SJSA1 (cell line): ENCODE measurements around the gene TWSG1. TPM values are rescaled to one million over a fixed set of nuclear protein-coding genes. Genes with fewer than 3 reads are reported as not detected.

Experiments used
- DNase-seq, 2 experiments: peaks; one replicate each; pipeline ENCODE4 v3.0.0-alpha.2; 2015 to 2020; ENCODE audit warnings: low spot score in 2 of 2, low read depth in 1 of 2
- H3K27ac ChIP-seq: fragments of 250-450 bp; sonication (Bioruptor Pico); 2 replicates; pipeline ENCODE4 v1.5.1; 2020; ENCODE audit warnings: mild to moderate bottlenecking, moderate library complexity
- H3K27me3 ChIP-seq: fragments of 250-450 bp; sonication (Bioruptor Pico); replicated peaks from 2 replicates; pipeline ENCODE4 v1.5.1; 2020; ENCODE audit warnings: mild to moderate bottlenecking, moderate library complexity
- H3K36me3 ChIP-seq: fragments of 250-450 bp; sonication (Bioruptor Pico); 2 replicates; pipeline ENCODE4 v1.5.1; 2020; ENCODE audit warnings: mild to moderate bottlenecking
- H3K4me1 ChIP-seq: fragments of 250-450 bp; sonication (Bioruptor Pico); replicated peaks from 2 replicates; pipeline ENCODE4 v1.6.1; 2021; ENCODE audit warnings: mild to moderate bottlenecking
- H3K4me3 ChIP-seq: fragments of 250-450 bp; sonication (Bioruptor Pico); 2 replicates; pipeline ENCODE4 v1.5.1; 2020; ENCODE audit warnings: mild to moderate bottlenecking
- H3K9me3 ChIP-seq: fragments of 250-450 bp; sonication (Bioruptor Pico); replicated peaks from 2 replicates; pipeline ENCODE4 v1.5.1; 2020; ENCODE audit warnings: mild to moderate bottlenecking
- total RNA-seq: library from RNA; depleted of rRNA; stranded (reverse); fragments of >200 nt; shearing (Covaris generic); gene quantifications from 2 replicates; pipeline ENCODE4 v1.2.3, GENCODE V29; 2014; rRNA removed

Gene TWSG1
- 110 and 153 TPM in 2 replicates for total RNA-seq

- peaks cover 24% of the 10 kb centered on the region for H3K4me1 ChIP-seq
- H3K27me3 ChIP-seq: no peaks in the 10 kb centered on the region
- peak within 1 kb of the TSS; percentile 68 for H3K27ac ChIP-seq
- peaks cover 32% of the 10 kb centered on the region for H3K36me3 ChIP-seq
- H3K4me3 ChIP-seq: peak within 1 kb of the TSS; percentile 90
- peak; percentile 84 to 98 for DNase-seq
- no peaks in the 10 kb centered on the region for H3K9me3 ChIP-seq
These were observed at the start of gene TWSG1 for GRCh38 chr18:9334329-9334972. TSS of gene TWSG1 (plus strand) at chr18:9334773. CDS start at chr18:9337230, 2,457 bp downstream.

DNA sequence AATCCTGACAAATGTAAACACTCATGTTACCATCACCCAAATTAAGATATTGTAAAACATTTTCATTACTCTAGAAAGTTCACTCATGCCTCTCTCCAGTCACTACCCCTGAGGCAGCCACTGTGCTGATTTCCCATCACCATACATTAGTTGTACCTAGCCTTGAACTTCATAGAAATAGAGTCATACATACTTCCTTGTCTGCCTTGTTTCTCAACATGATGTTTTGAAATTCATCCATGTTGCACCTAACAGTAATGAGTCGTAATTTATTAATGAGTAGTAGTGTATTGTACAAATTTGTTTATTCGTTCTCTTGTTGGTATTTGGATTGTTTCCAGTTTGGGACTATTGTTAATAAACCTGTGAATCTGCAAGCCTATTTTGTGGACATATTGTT, 49.0 kb upstream of the TWSG1 start:
- DNase-seq: no peak
- H3K36me3 ChIP-seq: no peaks in the 10 kb centered on the region
- H3K9me3 ChIP-seq: no peaks in the 10 kb centered on the region
- H3K4me1 ChIP-seq: no peaks in the 10 kb centered on the region
- no peaks in the 10 kb centered on the region for H3K27me3 ChIP-seq
- H3K27ac ChIP-seq: no peak overlapping the region
- H3K4me3 ChIP-seq: no peak overlapping the region

DNA sequence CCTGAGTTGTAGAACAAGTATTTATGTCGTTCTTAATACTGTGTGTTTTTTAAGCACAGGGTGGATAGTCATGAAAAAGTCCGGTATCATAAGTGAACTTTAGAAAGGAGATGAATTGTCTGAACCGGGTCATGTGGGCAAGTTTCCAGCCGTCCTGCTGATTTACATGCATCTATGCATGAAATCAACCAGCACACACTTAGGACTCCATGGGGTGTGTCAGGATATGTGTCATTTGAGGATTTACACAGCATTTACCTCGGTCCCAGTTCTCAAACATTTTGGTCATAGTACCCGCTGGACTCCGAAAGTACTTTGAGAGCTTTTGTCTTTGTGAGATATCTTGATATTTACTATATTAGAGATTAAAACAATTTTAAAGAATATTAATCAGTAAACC, 47.5 kb upstream of the TWSG1 start:
- no peak for DNase-seq
- no peak overlapping the region for H3K27ac ChIP-seq
- no peaks in the 10 kb centered on the region for H3K4me1 ChIP-seq
- no peak overlapping the region for H3K4me3 ChIP-seq
- H3K27me3 ChIP-seq: no peaks in the 10 kb centered on the region
- no peaks in the 10 kb centered on the region for H3K36me3 ChIP-seq
- no peaks in the 10 kb centered on the region for H3K9me3 ChIP-seq

- Histone ChIP-seq H3K27ac (no peak overlapping the region), H3K27me3 (no peaks in the 10 kb centered on the region), H3K9me3 (peaks cover 8% of the 10 kb centered on the region; the same call in 1 of the 2 replicates), H3K4me1 (no peaks in the 10 kb centered on the region), H3K36me3 (no peaks in the 10 kb centered on the region), H3K4me3 (no peak overlapping the region)
- DNase-seq: no peak
These were observed 44.9 kb upstream of the TWSG1 start for GRCh38 chr18:9289698-9290097.

- Histone ChIP-seq H3K9me3 (peaks cover 8% of the 10 kb centered on the region; the same call in 1 of the 2 replicates), H3K4me3 (no peak overlapping the region), H3K4me1 (no peaks in the 10 kb centered on the region), H3K27me3 (no peaks in the 10 kb centered on the region), H3K36me3 (no peaks in the 10 kb centered on the region), H3K27ac (no peak overlapping the region)
- no peak for DNase-seq
These were observed 44.4 kb upstream of the TWSG1 start for GRCh38 chr18:9290156-9290555.

- Histone ChIP-seq H3K9me3 (peaks cover 8% of the 10 kb centered on the region; the same call in 1 of the 2 replicates), H3K4me1 (no peaks in the 10 kb centered on the region), H3K27ac (no peak overlapping the region), H3K36me3 (no peaks in the 10 kb centered on the region), H3K4me3 (no peak overlapping the region), H3K27me3 (no peaks in the 10 kb centered on the region)
- no peak for DNase-seq
These were observed 42.5 kb upstream of the TWSG1 start for GRCh38 chr18:9292047-9292446.

DNA sequence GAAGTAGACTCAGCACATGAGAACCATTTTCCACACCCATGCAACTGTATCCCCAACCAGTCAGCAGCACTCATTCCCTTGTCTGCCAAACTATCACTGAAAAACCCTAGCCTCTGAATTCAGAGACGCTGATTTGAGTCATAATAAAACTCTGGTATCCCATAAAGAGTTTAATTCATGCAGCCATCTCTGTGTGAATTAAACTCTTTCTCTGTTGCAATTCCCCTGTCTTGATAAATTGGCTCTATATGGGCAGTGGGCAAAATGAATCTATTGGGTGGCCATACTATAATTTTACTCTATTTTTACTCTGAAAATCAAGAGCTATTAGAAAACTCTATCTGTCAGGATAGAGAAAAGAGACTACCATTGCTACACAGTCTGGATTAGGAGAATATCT, 40.6 kb upstream of the TWSG1 start:
- H3K27me3 ChIP-seq: no peaks in the 10 kb centered on the region
- H3K36me3 ChIP-seq: no peaks in the 10 kb centered on the region
- no peak for DNase-seq
- H3K9me3 ChIP-seq: peaks cover 8% of the 10 kb centered on the region; the same call in 1 of the 2 replicates
- no peak overlapping the region for H3K4me3 ChIP-seq
- H3K27ac ChIP-seq: no peak overlapping the region
- no peaks in the 10 kb centered on the region for H3K4me1 ChIP-seq

DNA sequence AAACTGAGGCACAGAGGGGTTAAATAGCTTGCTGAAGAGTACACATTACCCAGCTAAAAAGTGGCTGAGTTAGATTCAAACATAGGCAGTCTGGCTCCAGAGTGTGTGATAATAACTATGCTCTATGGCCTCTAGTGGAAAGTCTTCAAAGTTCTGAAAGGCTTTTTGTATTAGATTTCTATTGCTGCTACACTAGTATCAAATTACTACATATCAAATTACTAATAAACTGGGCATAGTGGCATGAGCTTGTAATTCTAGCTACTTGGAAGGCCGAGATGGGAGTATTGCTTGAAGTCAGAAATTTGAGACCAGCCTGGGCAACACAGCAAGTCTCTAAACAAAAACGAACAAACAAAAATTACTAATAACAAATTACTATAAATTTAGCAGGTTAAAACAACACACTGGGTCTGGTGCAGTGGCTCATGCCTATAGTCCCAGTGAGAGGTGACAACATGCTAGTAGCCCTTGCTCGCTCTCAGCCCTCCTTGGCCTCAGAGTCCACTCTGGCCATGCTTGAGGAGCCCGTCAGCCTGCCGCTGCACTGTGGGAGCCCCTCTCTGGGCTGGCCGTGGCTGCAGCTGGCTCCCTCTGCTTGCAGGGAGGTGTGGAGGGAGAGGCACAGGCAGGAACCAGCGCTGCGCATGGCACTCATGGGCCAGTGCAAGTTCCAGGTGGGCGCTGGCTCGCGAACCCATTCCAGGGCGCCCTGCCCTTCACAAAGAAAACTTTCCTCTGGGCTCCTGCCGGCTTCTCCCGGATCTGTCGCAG, 38.2 kb upstream of the TWSG1 start:
- DNase-seq: no peak
- no peaks in the 10 kb centered on the region for H3K36me3 ChIP-seq
- H3K27ac ChIP-seq: no peak overlapping the region
- H3K9me3 ChIP-seq: peaks cover 8% of the 10 kb centered on the region; the same call in 1 of the 2 replicates
- no peak overlapping the region for H3K4me3 ChIP-seq
- no peaks in the 10 kb centered on the region for H3K4me1 ChIP-seq
- peaks cover 4% of the 10 kb centered on the region; the same call in 1 of the 2 replicates for H3K27me3 ChIP-seq

- peaks cover 4% of the 10 kb centered on the region; the same call in 1 of the 2 replicates for H3K27me3 ChIP-seq
- H3K9me3 ChIP-seq: peaks cover 8% of the 10 kb centered on the region; the same call in 1 of the 2 replicates
- no peaks in the 10 kb centered on the region for H3K4me1 ChIP-seq
- H3K4me3 ChIP-seq: no peak overlapping the region
- no peaks in the 10 kb centered on the region for H3K36me3 ChIP-seq
- H3K27ac ChIP-seq: no peak overlapping the region
- no peak for DNase-seq
These were observed 37.6 kb upstream of the TWSG1 start for GRCh38 chr18:9297007-9297393.

DNA sequence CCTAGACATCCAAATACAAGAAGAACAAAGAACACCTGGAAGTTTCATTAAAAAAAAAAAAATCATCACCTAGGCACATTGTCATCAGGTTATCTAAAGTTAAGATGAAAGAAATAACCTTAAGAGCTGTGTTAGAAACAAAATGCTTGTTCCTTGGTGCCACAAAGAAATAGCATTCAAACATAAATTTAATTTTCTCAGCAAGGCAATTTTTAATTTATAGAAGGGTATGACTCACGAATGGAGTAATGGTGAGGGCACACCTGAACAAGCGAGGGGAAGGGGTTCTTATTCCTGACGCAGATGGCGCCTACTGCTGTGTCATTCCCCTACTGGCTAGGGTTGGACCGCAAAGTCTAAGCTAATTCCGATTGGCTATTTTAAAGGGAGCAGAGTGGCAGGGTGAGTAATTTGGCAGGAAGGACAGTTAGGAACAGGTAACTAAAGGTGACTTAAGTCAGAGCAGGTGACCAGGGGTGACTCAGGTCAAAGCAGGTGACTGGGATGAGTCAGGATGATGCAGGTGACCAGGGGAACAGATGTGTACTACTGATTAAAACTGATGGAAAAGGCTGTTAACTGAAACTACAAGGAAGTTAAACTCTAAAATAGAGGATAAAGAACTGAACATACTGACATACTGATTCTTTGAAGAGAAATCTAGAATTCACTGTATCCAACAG, 30.0 kb upstream of the TWSG1 start:
- no peak for DNase-seq
- no peaks in the 10 kb centered on the region for H3K36me3 ChIP-seq
- peaks cover 4% of the 10 kb centered on the region; the same call in 1 of the 2 replicates for H3K27me3 ChIP-seq
- H3K9me3 ChIP-seq: no peaks in the 10 kb centered on the region
- no peak overlapping the region for H3K4me3 ChIP-seq
- no peaks in the 10 kb centered on the region for H3K4me1 ChIP-seq
- H3K27ac ChIP-seq: no peak overlapping the region

DNA sequence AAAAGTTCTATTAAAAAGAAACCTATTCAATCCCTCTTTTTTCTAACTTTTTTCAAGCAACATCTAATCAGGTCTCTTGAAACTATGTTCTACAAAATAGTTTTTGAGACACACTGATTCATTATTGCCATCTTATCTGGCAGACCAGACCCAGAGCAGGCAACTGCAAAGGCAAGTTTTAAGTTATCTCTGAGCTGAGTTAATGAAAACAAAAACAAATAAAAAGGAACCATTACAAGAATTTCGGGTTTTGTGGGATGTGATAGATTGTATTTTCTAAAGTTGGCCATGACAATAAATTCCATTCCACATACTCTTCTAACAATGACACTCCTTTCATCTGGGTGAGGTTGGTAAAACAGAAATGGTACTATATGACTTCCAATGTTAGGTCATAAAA, 15.2 kb upstream of the TWSG1 start:
- no peak overlapping the region for H3K27ac ChIP-seq
- no peaks in the 10 kb centered on the region for H3K36me3 ChIP-seq
- H3K4me3 ChIP-seq: no peak overlapping the region
- peaks cover 16% of the 10 kb centered on the region for H3K4me1 ChIP-seq
- DNase-seq: peak in 1 of 2 experiments; percentile 34
- H3K9me3 ChIP-seq: no peaks in the 10 kb centered on the region
- no peaks in the 10 kb centered on the region for H3K27me3 ChIP-seq

DNA sequence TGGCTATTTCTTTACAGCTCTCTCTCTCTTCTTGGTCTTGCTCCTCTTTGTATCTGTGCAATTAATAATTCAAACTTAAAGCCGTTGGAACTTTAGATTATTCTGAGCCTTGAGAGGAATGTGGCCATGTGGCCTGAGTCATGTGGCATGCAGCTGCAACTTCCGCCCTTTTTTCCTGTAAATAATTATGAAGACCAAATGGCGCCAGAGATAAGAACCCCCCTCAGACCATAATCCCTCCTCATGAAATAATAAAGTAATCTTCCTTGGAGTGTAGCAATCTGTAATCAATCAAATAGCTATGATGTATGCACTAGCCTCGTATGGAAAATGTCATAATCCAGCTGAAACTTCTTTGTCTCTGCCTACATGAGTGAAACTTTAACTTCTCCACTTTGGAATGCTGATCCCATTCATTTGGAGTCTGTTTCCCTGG, 13.5 kb upstream of the TWSG1 start:
- peak in 1 of 2 experiments; percentile 27 for DNase-seq
- H3K27ac ChIP-seq: peak overlapping the region; percentile 68

DNA sequence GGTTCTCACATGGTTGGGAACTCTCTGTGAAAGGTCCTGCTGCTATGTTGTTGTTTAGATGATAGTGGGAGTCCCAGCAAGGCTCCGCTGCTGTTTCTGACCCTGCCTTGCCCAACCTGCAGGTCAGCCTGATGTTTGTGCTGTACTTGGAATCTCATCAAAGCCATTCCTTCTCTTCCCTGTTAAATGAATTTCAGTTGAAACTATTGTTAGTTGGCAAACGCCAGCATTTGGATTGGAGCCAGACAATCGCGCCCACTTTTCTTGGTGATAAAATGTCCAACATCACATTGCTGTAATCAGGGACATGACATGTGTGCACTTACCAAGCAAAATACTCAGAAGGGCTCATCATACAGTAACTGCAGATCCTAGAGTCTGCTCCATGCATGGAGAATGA, 12.8 kb upstream of the TWSG1 start:
- Histone ChIP-seq H3K27me3 (no peaks in the 10 kb centered on the region), H3K36me3 (no peaks in the 10 kb centered on the region), H3K4me1 (peaks cover 16% of the 10 kb centered on the region), H3K4me3 (no peak overlapping the region), H3K27ac (peak overlapping the region; percentile 68; the same call in 1 of the 2 replicates), H3K9me3 (no peaks in the 10 kb centered on the region)
- DNase-seq: no peak

More for the DNA sequence above, 13.5 kb upstream of the TWSG1 start:
- H3K9me3 ChIP-seq: no peaks in the 10 kb centered on the region
- H3K27me3 ChIP-seq: no peaks in the 10 kb centered on the region
- no peaks in the 10 kb centered on the region for H3K36me3 ChIP-seq
- H3K4me3 ChIP-seq: no peak overlapping the region
- peaks cover 16% of the 10 kb centered on the region for H3K4me1 ChIP-seq

DNA sequence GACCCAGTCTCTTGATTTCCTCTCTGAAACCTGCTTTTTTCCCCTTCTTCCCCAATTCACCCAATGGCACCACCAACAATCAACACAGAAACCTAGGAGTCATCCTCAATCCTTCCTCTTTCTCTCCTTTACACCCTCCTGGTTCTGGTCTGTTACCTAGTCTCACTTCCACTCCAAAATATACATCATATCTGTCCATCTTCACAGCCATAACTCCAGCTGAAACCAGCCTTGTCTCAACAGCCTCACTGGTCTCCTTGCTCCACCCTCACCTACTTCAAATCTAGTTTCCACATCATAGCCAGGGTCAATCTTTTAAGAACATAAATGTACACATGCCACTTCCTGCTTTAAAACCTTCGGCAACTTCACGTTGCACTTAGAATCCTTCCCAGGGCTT, 11.8 kb upstream of the TWSG1 start:
- Histone ChIP-seq H3K4me3 (no peak overlapping the region), H3K36me3 (no peaks in the 10 kb centered on the region), H3K4me1 (peaks cover 16% of the 10 kb centered on the region), H3K27ac (no peak overlapping the region), H3K9me3 (no peaks in the 10 kb centered on the region), H3K27me3 (no peaks in the 10 kb centered on the region)
- DNase-seq: no peak
